ENCODE data around the gene SLC6A13. TPM values are rescaled to one million over a fixed set of nuclear protein-coding genes. Genes with fewer than 3 reads are reported as not detected.

The SLC6A13 gene
- total and polyA plus RNA-seq, 4 donors: 0.90 TPM; not detected in 3

- DNase-seq: peak in 1 of 2 donors; percentile 76
- no peaks in the 10 kb centered on the region for H3K9me3 ChIP-seq (ENCODE audit: control insufficient read depth, low read length)
- WGBS, 2 donors: 18 to 27% methylated on average over 58 to 84 of the region's 84 CpGs
- no peaks in the 10 kb centered on the region for H3K4me1 ChIP-seq (ENCODE audit: control insufficient read depth in 1 of 2, insufficient read depth in 2 of 2, low read length in 2 of 2)
- no peak overlapping the region for H3K27ac ChIP-seq (ENCODE audit: low read depth in 1 of 2, low read length in 2 of 2)
- H3K4me3 ChIP-seq (ENCODE audit: low read length in 2 of 2): peak overlapping the region; percentile 22 to 35
- intact Hi-C loops (cut with DNase I): no loop called here
- H3K36me3 ChIP-seq (ENCODE audit: control insufficient read depth in 1 of 2, insufficient read depth in 2 of 2, low read length in 1 of 2): no peaks in the 10 kb centered on the region
- ATAC-seq (ENCODE audit: low FRiP score): peak; percentile 57
- H3K27me3 ChIP-seq (ENCODE audit: control insufficient read depth in 1 of 2, insufficient read depth in 2 of 2, low read length in 1 of 2): no peaks in the 10 kb centered on the region
These were observed 59.0 kb downstream of the SLC6A13 start for GRCh38 chr12:203462-204260.

DNA sequence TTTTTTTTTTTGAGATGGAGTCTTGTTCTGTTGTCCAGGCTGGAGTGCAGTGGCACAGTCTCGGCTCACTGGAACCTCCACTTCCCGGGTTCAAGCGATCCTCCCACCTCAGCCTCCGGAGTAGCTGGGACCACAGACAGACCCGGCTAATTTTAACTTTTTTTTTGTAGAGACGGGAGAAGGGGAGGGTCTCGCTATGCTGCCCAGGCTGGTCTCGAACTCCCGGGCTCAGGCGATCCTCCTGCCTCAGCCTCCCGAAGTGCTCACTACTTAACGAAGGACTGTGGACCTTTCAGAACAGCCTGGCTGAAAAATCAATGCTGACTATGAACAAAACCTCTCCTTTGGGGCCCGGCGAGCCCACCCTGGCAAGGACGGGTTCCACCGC lies 59.6 kb downstream of the SLC6A13 start:
- Histone ChIP-seq H3K27ac (ENCODE audit: low read depth in 1 of 2, low read length in 2 of 2) (no peak overlapping the region), H3K4me3 (ENCODE audit: low read length in 2 of 2) (peak overlapping the region; percentile 22 to 35), H3K9me3 (ENCODE audit: control insufficient read depth, low read length) (no peaks in the 10 kb centered on the region), H3K4me1 (ENCODE audit: control insufficient read depth in 1 of 2, insufficient read depth in 2 of 2, low read length in 2 of 2) (no peaks in the 10 kb centered on the region), H3K36me3 (ENCODE audit: control insufficient read depth in 1 of 2, insufficient read depth in 2 of 2, low read length in 1 of 2) (no peaks in the 10 kb centered on the region), H3K27me3 (ENCODE audit: control insufficient read depth in 1 of 2, insufficient read depth in 2 of 2, low read length in 1 of 2) (no peaks in the 10 kb centered on the region)
- WGBS, 2 donors: 60% methylated on average over 16 of the region's 16 CpGs
- intact Hi-C loops (cut with DNase I): no loop called here
- ATAC-seq (ENCODE audit: low FRiP score) (no peak), DNase-seq (no peak)

GRCh38 chr12:202081-202731 lies 60.4 kb downstream of the SLC6A13 start:
- intact Hi-C loops (cut with DNase I): no loop called here
- H3K27me3 ChIP-seq (ENCODE audit: control insufficient read depth in 1 of 2, insufficient read depth in 2 of 2, low read length in 1 of 2): no peaks in the 10 kb centered on the region
- no peaks in the 10 kb centered on the region for H3K9me3 ChIP-seq (ENCODE audit: control insufficient read depth, low read length)
- DNase-seq (peak in 1 of 2 donors; percentile 68), ATAC-seq (ENCODE audit: low FRiP score) (no peak)
- 43 to 49% methylated on average over 15 of the region's 15 CpGs for WGBS, 2 donors
- H3K27ac ChIP-seq (ENCODE audit: low read depth in 1 of 2, low read length in 2 of 2): no peak overlapping the region
- H3K4me1 ChIP-seq (ENCODE audit: control insufficient read depth in 1 of 2, insufficient read depth in 2 of 2, low read length in 2 of 2): no peaks in the 10 kb centered on the region
- H3K36me3 ChIP-seq (ENCODE audit: control insufficient read depth in 1 of 2, insufficient read depth in 2 of 2, low read length in 1 of 2): no peaks in the 10 kb centered on the region
- no peak overlapping the region for H3K4me3 ChIP-seq (ENCODE audit: low read length in 2 of 2)

DNA sequence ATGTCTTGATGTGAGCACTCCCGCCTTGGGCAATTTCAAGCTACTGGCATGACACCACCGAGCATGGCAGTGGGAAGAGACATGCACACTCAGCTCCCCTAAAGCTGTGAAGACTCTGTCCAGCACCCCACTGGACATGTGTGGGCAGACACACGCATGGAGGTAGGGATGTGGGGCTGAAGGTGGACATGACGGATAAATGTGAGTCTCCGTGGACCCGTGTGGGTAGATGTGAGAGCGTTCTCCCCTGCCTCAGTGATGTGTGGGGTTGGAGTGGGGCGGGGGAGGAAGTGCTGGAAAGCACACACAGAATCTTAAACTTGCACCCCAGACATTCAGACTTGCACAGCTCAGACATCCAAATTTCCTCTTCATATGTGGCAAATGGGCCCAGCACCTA lies 61.3 kb downstream of the SLC6A13 start:
- no peaks in the 10 kb centered on the region for H3K9me3 ChIP-seq (ENCODE audit: control insufficient read depth, low read length)
- H3K4me3 ChIP-seq (ENCODE audit: low read length in 2 of 2): no peak overlapping the region
- H3K27ac ChIP-seq (ENCODE audit: low read depth in 1 of 2, low read length in 2 of 2): no peak overlapping the region
- 78 to 80% methylated on average over 8 of the region's 8 CpGs for WGBS, 2 donors
- peak in 1 of 2 donors; percentile 32 for DNase-seq
- ATAC-seq (ENCODE audit: low FRiP score): no peak
- H3K36me3 ChIP-seq (ENCODE audit: control insufficient read depth in 1 of 2, insufficient read depth in 2 of 2, low read length in 1 of 2): no peaks in the 10 kb centered on the region
- intact Hi-C loops (cut with DNase I): no loop called here
- no peaks in the 10 kb centered on the region for H3K4me1 ChIP-seq (ENCODE audit: control insufficient read depth in 1 of 2, insufficient read depth in 2 of 2, low read length in 2 of 2)
- no peaks in the 10 kb centered on the region for H3K27me3 ChIP-seq (ENCODE audit: control insufficient read depth in 1 of 2, insufficient read depth in 2 of 2, low read length in 1 of 2)

- Histone ChIP-seq H3K9me3 (ENCODE audit: control insufficient read depth, low read length) (no peaks in the 10 kb centered on the region), H3K27me3 (ENCODE audit: control insufficient read depth in 1 of 2, insufficient read depth in 2 of 2, low read length in 1 of 2) (no peaks in the 10 kb centered on the region), H3K36me3 (ENCODE audit: control insufficient read depth in 1 of 2, insufficient read depth in 2 of 2, low read length in 1 of 2) (no peaks in the 10 kb centered on the region), H3K4me1 (ENCODE audit: control insufficient read depth in 1 of 2, insufficient read depth in 2 of 2, low read length in 2 of 2) (no peaks in the 10 kb centered on the region), H3K4me3 (ENCODE audit: low read length in 2 of 2) (no peak overlapping the region), H3K27ac (ENCODE audit: low read depth in 1 of 2, low read length in 2 of 2) (no peak overlapping the region)
- intact Hi-C loops (cut with DNase I): no loop called here
- ATAC-seq (ENCODE audit: low FRiP score) (no peak), DNase-seq (no peak)
- WGBS, 2 donors: 58 to 61% methylated on average over 9 of the region's 9 CpGs
These were observed 63.9 kb downstream of the SLC6A13 start for GRCh38 chr12:198705-199104.

DNA sequence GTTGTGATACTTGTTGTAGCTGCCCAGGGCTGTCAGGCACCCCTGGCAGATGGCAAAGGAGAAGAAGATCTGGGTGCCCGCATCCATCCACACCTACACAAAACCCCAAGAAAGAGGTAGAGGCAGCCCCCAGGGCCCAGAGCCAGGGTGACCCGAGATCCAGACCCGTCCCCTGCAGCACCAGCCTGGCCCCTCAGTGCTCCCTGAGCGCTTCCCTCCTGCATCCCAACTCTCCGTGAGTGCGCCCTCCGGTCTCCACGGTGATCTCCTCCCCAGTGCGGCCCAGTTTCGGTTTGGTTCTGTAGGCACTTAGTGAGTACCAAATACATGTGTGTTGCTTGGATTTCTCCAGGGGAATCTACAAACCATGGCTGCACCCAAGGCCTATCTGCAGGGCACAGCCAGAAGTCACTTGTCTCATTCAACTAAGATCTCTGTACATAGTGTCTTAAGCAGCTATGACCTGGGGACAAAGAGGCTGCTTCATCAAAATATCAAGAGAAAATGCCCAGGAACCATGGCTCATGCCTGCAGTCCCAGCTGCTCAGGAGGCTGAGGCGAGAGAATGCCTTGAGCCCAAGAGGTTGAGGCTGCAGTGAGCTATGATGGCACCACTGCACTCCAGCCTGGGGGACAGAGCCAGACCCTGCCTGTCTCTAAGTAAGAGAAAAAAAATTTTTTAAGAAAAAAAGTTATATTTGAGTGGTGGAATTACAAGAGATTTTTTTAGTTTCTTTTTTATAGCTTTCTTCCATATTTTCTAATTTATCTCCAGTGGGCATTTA lies 64.5 kb downstream of the SLC6A13 start:
- Histone ChIP-seq H3K4me3 (ENCODE audit: low read length in 2 of 2) (no peak overlapping the region), H3K9me3 (ENCODE audit: control insufficient read depth, low read length) (no peaks in the 10 kb centered on the region), H3K27me3 (ENCODE audit: control insufficient read depth in 1 of 2, insufficient read depth in 2 of 2, low read length in 1 of 2) (no peaks in the 10 kb centered on the region), H3K27ac (ENCODE audit: low read depth in 1 of 2, low read length in 2 of 2) (no peak overlapping the region), H3K36me3 (ENCODE audit: control insufficient read depth in 1 of 2, insufficient read depth in 2 of 2, low read length in 1 of 2) (no peaks in the 10 kb centered on the region), H3K4me1 (ENCODE audit: control insufficient read depth in 1 of 2, insufficient read depth in 2 of 2, low read length in 2 of 2) (no peaks in the 10 kb centered on the region)
- intact Hi-C loops (cut with DNase I): no loop called here
- no peak for ATAC-seq (ENCODE audit: low FRiP score)
- DNase-seq: no peak
- WGBS, 2 donors: 89 to 95% methylated on average over 11 of the region's 11 CpGs

GRCh38 chr12:197347-197746 lies 65.3 kb downstream of the SLC6A13 start:
- no peak for ATAC-seq (ENCODE audit: low FRiP score)
- H3K9me3 ChIP-seq (ENCODE audit: control insufficient read depth, low read length): no peaks in the 10 kb centered on the region
- intact Hi-C loops (cut with DNase I): no loop called here
- no peaks in the 10 kb centered on the region for H3K27me3 ChIP-seq (ENCODE audit: control insufficient read depth in 1 of 2, insufficient read depth in 2 of 2, low read length in 1 of 2)
- no peak overlapping the region for H3K4me3 ChIP-seq (ENCODE audit: low read length in 2 of 2)
- no peaks in the 10 kb centered on the region for H3K4me1 ChIP-seq (ENCODE audit: control insufficient read depth in 1 of 2, insufficient read depth in 2 of 2, low read length in 2 of 2)
- no peak overlapping the region for H3K27ac ChIP-seq (ENCODE audit: low read depth in 1 of 2, low read length in 2 of 2)
- no peak for DNase-seq
- 84 to 88% methylated on average over 3 of the region's 3 CpGs for WGBS, 2 donors
- H3K36me3 ChIP-seq (ENCODE audit: control insufficient read depth in 1 of 2, insufficient read depth in 2 of 2, low read length in 1 of 2): no peaks in the 10 kb centered on the region

DNA sequence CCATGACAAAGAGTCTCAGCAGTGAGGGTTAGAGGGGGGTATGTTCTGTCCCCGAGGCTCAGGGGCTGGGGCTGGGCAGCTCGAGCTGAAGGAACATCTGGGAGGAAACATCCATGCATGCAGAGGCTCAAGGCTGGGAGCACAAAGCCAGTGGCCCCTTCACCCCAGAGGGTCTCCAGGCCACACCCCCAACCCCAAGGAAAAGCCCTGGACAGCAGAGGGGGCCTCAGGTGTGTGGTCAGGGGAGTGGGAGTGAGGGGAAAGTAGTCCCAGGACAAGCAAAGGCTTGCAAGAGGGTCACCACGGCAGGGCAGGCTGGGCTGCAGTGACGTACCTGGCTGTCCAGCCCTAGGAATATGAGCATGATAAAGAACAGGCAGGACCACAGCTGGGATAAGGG lies 66.2 kb downstream of the SLC6A13 start:
- Histone ChIP-seq H3K9me3 (ENCODE audit: control insufficient read depth, low read length) (no peaks in the 10 kb centered on the region), H3K36me3 (ENCODE audit: control insufficient read depth in 1 of 2, insufficient read depth in 2 of 2, low read length in 1 of 2) (no peaks in the 10 kb centered on the region), H3K4me1 (ENCODE audit: control insufficient read depth in 1 of 2, insufficient read depth in 2 of 2, low read length in 2 of 2) (no peaks in the 10 kb centered on the region), H3K4me3 (ENCODE audit: low read length in 2 of 2) (no peak overlapping the region), H3K27me3 (ENCODE audit: control insufficient read depth in 1 of 2, insufficient read depth in 2 of 2, low read length in 1 of 2) (no peaks in the 10 kb centered on the region), H3K27ac (ENCODE audit: low read depth in 1 of 2, low read length in 2 of 2) (no peak overlapping the region)
- intact Hi-C loops (cut with DNase I): no loop called here
- ATAC-seq (ENCODE audit: low FRiP score) (no peak), DNase-seq (peak in 1 of 2 donors; percentile 17)
- whole genome bisulfite sequencing, 2 donors: 74 to 75% methylated on average over 4 of the region's 4 CpGs

Measured in aorta (tissue), 5 donors.